Measurements from ENCODE around the gene INSL3.

The INSL3 gene

GRCh38 chr19:17830567-17831418 lies 9.5 kb upstream of the INSL3 start:
- no peaks in the 10 kb centered on the region for H3K9me3 ChIP-seq (ENCODE audit: insufficient read depth, low read length, severe bottlenecking)
- no peak overlapping the region for H3K27ac ChIP-seq (ENCODE audit: low read length)
- H3K27me3 ChIP-seq (ENCODE audit: insufficient read depth, low read length, poor library complexity): no peaks in the 10 kb centered on the region
- peak; percentile 52 for DNase-seq
- H2AFZ ChIP-seq (ENCODE audit: low read depth, low read length): no peak overlapping the region
- no peak overlapping the region for H3K9ac ChIP-seq (ENCODE audit: low read depth, low read length)
- ATAC-seq (ENCODE audit: insufficient read depth, low read depth): peak; percentile 61
- no peak overlapping the region for H3K4me3 ChIP-seq (ENCODE audit: low read depth in 1 of 2, low read length in 2 of 2)
- no peaks in the 10 kb centered on the region for H3K79me2 ChIP-seq (ENCODE audit: insufficient read depth, low read length)
- 0 out of 2 replicates have a peak, but pooled peaks cover 3% of the 10 kb centered on the region for H3K36me3 ChIP-seq (ENCODE audit: insufficient read depth, low read length)
- TF ChIP-seq EZH2 (IDR thresholded peaks at IDR 0.05; ENCODE audit: borderline replicate concordance, low read depth, low read length, severe bottlenecking) (no peak), CTCF (IDR thresholded peaks at IDR 0.05; ENCODE audit: borderline replicate concordance, extremely low read depth, low read length, poor library complexity, severe bottlenecking) (no peak)
- H3K4me1 ChIP-seq (ENCODE audit: insufficient read depth, low read length): no peaks in the 10 kb centered on the region
- no peak overlapping the region for H3K4me2 ChIP-seq (ENCODE audit: insufficient read depth, low read length)
- no peaks in the 10 kb centered on the region for H4K20me1 ChIP-seq (ENCODE audit: insufficient read depth, low read length)

- no peak overlapping the region for H3K4me3 ChIP-seq (ENCODE audit: low read depth in 1 of 2, low read length in 2 of 2)
- H3K4me2 ChIP-seq (ENCODE audit: insufficient read depth, low read length): no peak overlapping the region
- 0 out of 2 replicates have a peak, but pooled peaks cover 3% of the 10 kb centered on the region for H3K36me3 ChIP-seq (ENCODE audit: insufficient read depth, low read length)
- H3K9me3 ChIP-seq (ENCODE audit: insufficient read depth, low read length, severe bottlenecking): no peaks in the 10 kb centered on the region
- no peaks in the 10 kb centered on the region for H4K20me1 ChIP-seq (ENCODE audit: insufficient read depth, low read length)
- TF ChIP-seq CTCF (IDR thresholded peaks at IDR 0.05; ENCODE audit: borderline replicate concordance, extremely low read depth, low read length, poor library complexity, severe bottlenecking) (no peak), EZH2 (IDR thresholded peaks at IDR 0.05; ENCODE audit: borderline replicate concordance, low read depth, low read length, severe bottlenecking) (no peak)
- no peak overlapping the region for H3K9ac ChIP-seq (ENCODE audit: low read depth, low read length)
- no peak for ATAC-seq (ENCODE audit: insufficient read depth, low read depth)
- H2AFZ ChIP-seq (ENCODE audit: low read depth, low read length): no peak overlapping the region
- H3K27me3 ChIP-seq (ENCODE audit: insufficient read depth, low read length, poor library complexity): no peaks in the 10 kb centered on the region
- DNase-seq: no peak
- H3K79me2 ChIP-seq (ENCODE audit: insufficient read depth, low read length): no peaks in the 10 kb centered on the region
- H3K4me1 ChIP-seq (ENCODE audit: insufficient read depth, low read length): no peaks in the 10 kb centered on the region
- no peak overlapping the region for H3K27ac ChIP-seq (ENCODE audit: low read length)
These were observed 8.7 kb upstream of the INSL3 start for GRCh38 chr19:17829855-17830566.

GRCh38 chr19:17826508-17827056 lies 5.3 kb upstream of the INSL3 start:
- Histone ChIP-seq H4K20me1 (ENCODE audit: insufficient read depth, low read length) (no peaks in the 10 kb centered on the region), H3K27me3 (ENCODE audit: insufficient read depth, low read length, poor library complexity) (no peaks in the 10 kb centered on the region), H3K4me2 (ENCODE audit: insufficient read depth, low read length) (no peak overlapping the region), H3K36me3 (ENCODE audit: insufficient read depth, low read length) (0 out of 2 replicates have a peak, but pooled peaks cover 2% of the 10 kb centered on the region), H2AFZ (ENCODE audit: low read depth, low read length) (no peak overlapping the region), H3K79me2 (ENCODE audit: insufficient read depth, low read length) (no peaks in the 10 kb centered on the region), H3K4me1 (ENCODE audit: insufficient read depth, low read length) (no peaks in the 10 kb centered on the region), H3K4me3 (ENCODE audit: low read depth in 1 of 2, low read length in 2 of 2) (no peak overlapping the region), H3K9ac (ENCODE audit: low read depth, low read length) (no peak overlapping the region), H3K27ac (ENCODE audit: low read length) (no peak overlapping the region), H3K9me3 (ENCODE audit: insufficient read depth, low read length, severe bottlenecking) (no peaks in the 10 kb centered on the region)
- TF ChIP-seq CTCF (IDR thresholded peaks at IDR 0.05; ENCODE audit: borderline replicate concordance, extremely low read depth, low read length, poor library complexity, severe bottlenecking) (no peak), EZH2 (IDR thresholded peaks at IDR 0.05; ENCODE audit: borderline replicate concordance, low read depth, low read length, severe bottlenecking) (no peak)
- ATAC-seq (ENCODE audit: insufficient read depth, low read depth) (no peak), DNase-seq (no peak)

Measured in DND-41 (cell line).